Urinary bladder (tissue), 4 donors: ENCODE measurements around the gene ABCA1. TPM values are rescaled to one million over a fixed set of nuclear protein-coding genes. Genes with fewer than 3 reads are reported as not detected.
"Not testable (repeated sequence)": the region's sequence is repeated elsewhere in the genome, so short reads cannot be mapped to it uniquely, and the experiment has no call there.

ENCODE experiments used
- DNase-seq: peaks from one replicate; pipeline ENCODE4 v3.0.0-alpha.2; 2015; ENCODE audit errors: extremely low spot score
- H3K27ac ChIP-seq: one replicate; pipeline ENCODE4 v1.5.1; 2013; ENCODE audit warnings: low read depth, mild to moderate bottlenecking, moderate library complexity
- H3K36me3 ChIP-seq: one replicate; pipeline ENCODE4 v1.6.1; 2013; ENCODE audit warnings: mild to moderate bottlenecking, moderate library complexity; ENCODE audit not compliant: insufficient read depth
- H3K4me1 ChIP-seq: one replicate; pipeline ENCODE4 v1.6.1; 2013; ENCODE audit warnings: mild to moderate bottlenecking, moderate library complexity; ENCODE audit not compliant: insufficient read depth
- H3K4me3 ChIP-seq: one replicate; pipeline ENCODE4 v1.5.1; 2013; ENCODE audit warnings: low read depth, low read length
- WGBS: extraction: QIAGEN DNeasy Blood & Tissue Kit; methylation state at CpG from one replicate; pipeline ENCODE4 v1.1.7; 2013; 5-methylcytosine and 5-hydroxymethylcytosine counted together
- polyA plus RNA-seq: library from polyadenylated mRNA; stranded (reverse); fragments of 200-250 nt; gene quantifications from one replicate; pipeline ENCODE4 v1.2.3, GENCODE V29; 2013
- total RNA-seq: library from RNA; depleted of rRNA; stranded (reverse); fragments of >200 nt; gene quantifications from one replicate; pipeline ENCODE4 v1.2.3, GENCODE V29; 2014
- donor health status: healthy with polysubstance abuse.
- donor health status: healthy.

ABCA1 gene
- total and polyA plus RNA-seq, 2 donors = 14.2 to 46.9 TPM

GRCh38 chr9:104933091-104933490, 5.1 kb upstream of the ABCA1 start:
- 98% methylated on average over 2 of the region's 2 CpGs for WGBS
- H3K27ac ChIP-seq = not testable (repeated sequence)

GRCh38 chr9:104931256-104931655, 3.3 kb upstream of the ABCA1 start:
- no peak overlapping the region for H3K4me3 ChIP-seq
- no peaks in the 10 kb centered on the region for H3K4me1 ChIP-seq
- H3K27ac ChIP-seq = no peak overlapping the region
- no peak for DNase-seq
- no peaks in the 10 kb centered on the region for H3K36me3 ChIP-seq
- WGBS = 81% methylated on average over 4 of the region's 4 CpGs

More at GRCh38 chr9:104933091-104933490, 5.1 kb upstream of the ABCA1 start:
- not testable (repeated sequence) for H3K4me1 ChIP-seq, DNase-seq, H3K4me3 ChIP-seq, H3K36me3 ChIP-seq

- Histone ChIP-seq H3K4me3 (peak overlapping the region; percentile 92), H3K36me3 (no peaks in the 10 kb centered on the region), H3K4me1 (no peaks in the 10 kb centered on the region), H3K27ac (peak overlapping the region; percentile 91)
- no peak for DNase-seq
- WGBS = under 1% methylated on average over 44 of the region's 44 CpGs
Measured at GRCh38 chr9:104927216-104927911, 591 bp downstream of the ABCA1 start.

- no peak overlapping the region for H3K4me3 ChIP-seq
- no peak overlapping the region for H3K27ac ChIP-seq
- WGBS = 63% methylated on average over 4 of the region's 4 CpGs
Measured at GRCh38 chr9:104923740-104924139, 4.2 kb downstream of the ABCA1 start.

GRCh38 chr9:104923289-104923688, 4.7 kb downstream of the ABCA1 start:
- peaks cover 3% of the 10 kb centered on the region for H3K4me1 ChIP-seq
- H3K36me3 ChIP-seq = no peaks in the 10 kb centered on the region
- no peak for DNase-seq
- H3K4me3 ChIP-seq = no peak overlapping the region
- H3K27ac ChIP-seq = no peak overlapping the region
- 46% methylated on average over 2 of the region's 2 CpGs for WGBS

More at GRCh38 chr9:104923740-104924139, 4.2 kb downstream of the ABCA1 start:
- Histone ChIP-seq H3K4me1 (peaks cover 3% of the 10 kb centered on the region), H3K36me3 (no peaks in the 10 kb centered on the region)
- DNase-seq = no peak

- not testable (repeated sequence) for H3K4me1 ChIP-seq, DNase-seq, H3K4me3 ChIP-seq, H3K36me3 ChIP-seq
- WGBS = 76% methylated on average over 7 of the region's 7 CpGs
- peak overlapping the region; percentile 16 for H3K27ac ChIP-seq
Measured at GRCh38 chr9:104922748-104923147, 5.2 kb downstream of the ABCA1 start.

- peaks cover 3% of the 10 kb centered on the region for H3K4me1 ChIP-seq
- no peak for DNase-seq
- H3K36me3 ChIP-seq = no peaks in the 10 kb centered on the region
- WGBS = 31% methylated on average over 3 of the region's 3 CpGs
- H3K4me3 ChIP-seq = no peak overlapping the region
- no peak overlapping the region for H3K27ac ChIP-seq
Measured at GRCh38 chr9:104921067-104921741, 6.8 kb downstream of the ABCA1 start.

GRCh38 chr9:104915753-104916152, 12.2 kb downstream of the ABCA1 start:
- H3K4me1 ChIP-seq = peaks cover 6% of the 10 kb centered on the region
- H3K36me3 ChIP-seq = no peaks in the 10 kb centered on the region
- 87% methylated on average over 3 of the region's 3 CpGs for WGBS
- H3K4me3 ChIP-seq = no peak overlapping the region
- H3K27ac ChIP-seq = no peak overlapping the region
- DNase-seq = no peak

GRCh38 chr9:104915049-104915448, 12.9 kb downstream of the ABCA1 start:
- H3K27ac ChIP-seq = no peak overlapping the region
- no peak overlapping the region for H3K4me3 ChIP-seq
- no peaks in the 10 kb centered on the region for H3K36me3 ChIP-seq
- 65% methylated on average over 7 of the region's 7 CpGs for WGBS
- no peak for DNase-seq
- H3K4me1 ChIP-seq = peaks cover 6% of the 10 kb centered on the region

- WGBS = 90% methylated on average over 3 of the region's 3 CpGs
- Histone ChIP-seq H3K4me3 (no peak overlapping the region), H3K36me3 (no peaks in the 10 kb centered on the region), H3K27ac (no peak overlapping the region), H3K4me1 (peaks cover 7% of the 10 kb centered on the region)
- no peak for DNase-seq
Measured at GRCh38 chr9:104914466-104914865, 13.5 kb downstream of the ABCA1 start.

GRCh38 chr9:104912606-104913005, 15.3 kb downstream of the ABCA1 start:
- Histone ChIP-seq H3K27ac (no peak overlapping the region), H3K4me1 (peaks cover 6% of the 10 kb centered on the region), H3K4me3 (no peak overlapping the region), H3K36me3 (no peaks in the 10 kb centered on the region)
- WGBS = 36% methylated on average over 3 of the region's 3 CpGs
- DNase-seq = no peak

GRCh38 chr9:104911032-104911607, 16.8 kb downstream of the ABCA1 start:
- no peak for DNase-seq
- H3K27ac ChIP-seq = no peak overlapping the region
- H3K36me3 ChIP-seq = no peaks in the 10 kb centered on the region
- 74% methylated on average over 4 of the region's 4 CpGs for WGBS
- H3K4me3 ChIP-seq = no peak overlapping the region
- peaks cover 10% of the 10 kb centered on the region for H3K4me1 ChIP-seq

GRCh38 chr9:104907278-104907951, 20.5 kb downstream of the ABCA1 start:
- Histone ChIP-seq H3K4me3 (no peak overlapping the region), H3K36me3 (no peaks in the 10 kb centered on the region), H3K4me1 (peaks cover 10% of the 10 kb centered on the region), H3K27ac (no peak overlapping the region)
- DNase-seq = no peak
- WGBS = 43% methylated on average over 11 of the region's 11 CpGs
